Dedifferentiated amniotic fluid mesenchymal stem cell (primary cell): ENCODE measurements around the gene MYO1D.
"Not testable (repeated sequence)": the region's sequence is repeated elsewhere in the genome, so short reads cannot be mapped to it uniquely, and the experiment has no call there.

Source experiments
- DNase-seq: peaks from one replicate; pipeline ENCODE4 v3.0.0-alpha.2; 2016; ENCODE audit errors: extremely low spot score

MYO1D gene

DNA sequence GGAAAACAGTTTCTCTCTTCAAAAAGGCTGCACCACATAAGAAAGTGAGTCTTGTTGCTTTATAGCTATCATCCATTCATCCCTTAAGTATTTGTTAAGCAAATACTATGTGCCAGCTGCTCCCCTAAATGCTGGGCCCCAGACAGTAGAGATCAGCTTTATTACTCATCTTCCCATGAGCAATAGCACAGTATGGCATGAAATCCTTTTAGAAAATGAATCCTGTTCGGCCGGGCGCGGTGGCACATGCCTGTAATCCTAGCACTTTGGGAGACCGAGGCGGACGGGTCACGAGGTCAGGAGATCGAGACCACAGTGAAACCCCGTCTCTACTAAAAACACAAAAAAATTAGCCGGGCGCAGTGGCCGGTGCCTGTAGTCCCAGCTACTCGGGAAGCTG is 99.5 kb downstream of the MYO1D start:
- no peak for DNase-seq

DNA sequence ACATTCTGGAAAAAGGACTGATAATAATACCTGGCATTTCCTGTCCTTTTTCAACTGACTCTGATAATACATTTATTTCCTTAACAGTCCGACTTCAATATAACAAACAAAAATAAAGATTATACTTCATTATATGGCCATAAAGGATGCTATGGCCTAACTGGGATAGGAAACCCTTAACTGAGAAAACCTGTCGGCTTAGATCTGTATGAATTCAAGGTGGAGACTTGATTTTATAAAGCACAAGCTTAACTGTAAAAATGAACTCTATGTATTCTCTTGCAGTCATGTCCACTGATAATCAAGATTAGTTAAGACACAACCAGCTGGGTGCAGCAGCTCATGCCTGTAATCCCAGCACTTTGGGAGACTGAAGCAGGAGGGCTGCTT is 102.2 kb downstream of the MYO1D start:
- DNase-seq = no peak

DNA sequence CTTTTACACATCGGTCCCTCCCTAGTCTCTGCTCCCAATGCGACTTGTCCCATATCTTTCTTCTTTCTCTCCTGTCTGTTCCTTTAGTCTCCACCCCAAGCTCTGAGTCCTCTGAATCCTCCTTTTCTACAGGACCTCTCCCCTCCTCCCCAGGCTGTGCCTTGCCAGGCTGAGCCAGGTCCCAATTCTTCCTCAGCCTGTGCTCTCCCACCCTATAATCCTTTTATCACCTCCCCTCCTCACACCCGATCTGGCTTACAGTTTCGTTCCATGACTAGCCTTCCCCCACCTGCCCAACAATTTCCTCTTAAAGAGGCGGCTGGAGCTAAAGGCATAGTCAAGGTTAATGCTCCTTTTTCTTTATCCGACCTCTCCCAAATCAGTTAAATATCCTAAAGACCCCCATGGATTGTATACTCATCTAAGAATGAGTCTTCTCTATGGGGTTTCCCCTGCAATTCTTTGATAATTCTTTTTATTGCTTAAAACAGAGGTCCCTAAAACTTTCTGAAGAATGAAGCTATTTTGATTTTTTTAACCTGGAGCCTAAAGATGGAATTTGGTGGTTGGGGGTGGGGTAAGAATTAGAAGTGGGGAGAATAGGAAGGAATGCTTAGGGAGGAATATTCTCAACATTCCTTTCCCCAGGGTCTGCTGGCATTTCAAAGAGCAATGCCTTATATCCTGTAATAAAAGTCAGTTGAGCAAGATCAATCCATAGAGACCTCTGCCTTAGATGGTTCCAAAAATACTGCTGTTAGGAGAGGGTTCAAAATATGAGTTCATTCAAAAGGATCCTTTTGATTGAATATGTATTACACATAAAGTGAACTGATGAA is 102.8 kb downstream of the MYO1D start:
- DNase-seq = no peak

DNA sequence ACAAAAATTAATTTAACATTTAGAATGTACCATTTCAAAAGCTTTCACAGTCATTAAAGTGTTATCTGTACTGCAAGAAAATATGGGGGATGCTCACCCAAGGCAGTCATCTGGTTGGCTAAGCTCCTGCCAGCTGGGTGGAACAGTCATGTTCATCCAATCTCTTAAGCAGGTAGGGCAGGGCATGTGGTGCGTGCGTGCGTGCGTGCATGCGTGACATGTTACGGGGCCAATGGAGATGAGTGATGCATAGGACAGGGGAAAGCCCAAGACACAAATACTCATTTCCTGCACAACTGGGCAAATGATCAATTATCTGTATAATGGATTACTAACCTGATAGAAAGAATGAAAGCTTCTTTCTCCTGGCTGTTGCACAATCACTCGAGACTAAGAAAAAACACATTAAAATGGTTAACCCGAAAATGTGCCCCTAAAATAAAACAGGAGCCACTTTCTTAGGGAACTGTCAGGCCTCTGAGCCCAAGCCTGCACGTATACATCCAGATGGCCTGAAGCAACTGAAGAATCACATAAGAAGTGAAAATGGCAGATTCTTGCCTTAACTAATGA is 104.4 kb downstream of the MYO1D start:
- no peak for DNase-seq

DNA sequence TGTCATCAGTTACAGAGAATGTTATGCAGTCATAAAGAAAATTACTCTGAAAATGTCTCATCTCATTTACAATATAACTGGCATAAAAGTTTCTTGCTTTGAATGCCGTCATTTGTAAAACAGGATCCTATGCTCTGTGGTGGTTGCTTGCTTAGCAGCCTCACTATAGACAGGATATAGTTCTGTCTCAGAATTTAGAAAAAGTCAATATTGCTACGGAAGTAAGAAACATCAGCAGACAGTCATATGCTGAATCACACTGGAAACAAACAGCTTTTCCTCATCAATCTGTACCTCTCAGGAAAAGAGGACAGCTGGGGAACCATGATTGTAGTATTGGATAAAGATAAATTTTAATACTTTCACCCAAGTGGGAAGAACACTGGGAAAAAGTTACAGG is 105.5 kb downstream of the MYO1D start:
- DNase-seq = no peak

DNA sequence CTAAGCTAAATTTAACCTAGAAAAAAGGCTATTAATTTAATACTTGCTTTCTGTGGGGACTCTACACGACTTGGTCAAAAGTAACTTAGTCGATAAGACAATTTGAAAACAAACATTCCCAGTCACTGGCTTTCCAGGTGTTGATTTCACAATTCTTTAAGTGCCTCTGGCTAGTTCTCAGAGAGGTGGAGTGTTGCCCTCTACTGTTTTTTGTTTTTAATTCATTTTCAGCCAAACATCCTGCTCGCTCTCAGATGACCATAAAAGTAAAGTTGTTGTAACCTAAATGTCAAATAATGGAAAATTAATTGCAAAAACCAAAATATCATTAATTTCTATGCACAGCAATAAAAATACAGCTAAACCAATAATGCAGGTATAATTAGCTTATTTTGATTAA is 107.1 kb downstream of the MYO1D start:
- DNase-seq = no peak

DNA sequence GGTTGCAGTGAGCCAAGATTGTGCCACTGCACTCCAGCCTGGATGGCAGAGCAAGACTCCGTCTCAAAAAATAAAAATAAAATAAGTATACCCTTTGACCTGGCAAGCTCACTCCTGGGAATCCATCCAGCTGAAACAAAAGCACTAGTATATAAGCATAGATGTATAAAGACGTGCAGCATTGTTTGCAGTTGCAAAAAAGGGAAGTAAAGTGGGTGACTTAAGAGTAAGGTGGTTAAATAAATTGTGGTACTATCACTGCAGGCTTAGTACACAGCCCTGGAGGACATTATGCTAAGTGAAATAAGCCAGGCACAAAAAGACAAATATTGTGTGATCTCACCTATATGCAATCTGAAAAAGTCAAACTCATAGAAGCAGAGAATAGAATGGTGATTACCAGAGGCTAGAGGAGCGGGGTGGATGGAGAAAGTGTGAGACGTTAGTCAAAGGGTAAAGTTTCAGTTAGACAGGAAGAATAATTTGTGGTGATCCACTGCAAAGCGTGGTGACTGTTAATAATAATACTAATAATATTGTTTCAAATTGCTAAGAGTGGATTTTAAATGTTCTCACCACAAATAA is 113.0 kb downstream of the MYO1D start:
- DNase-seq = no peak

DNA sequence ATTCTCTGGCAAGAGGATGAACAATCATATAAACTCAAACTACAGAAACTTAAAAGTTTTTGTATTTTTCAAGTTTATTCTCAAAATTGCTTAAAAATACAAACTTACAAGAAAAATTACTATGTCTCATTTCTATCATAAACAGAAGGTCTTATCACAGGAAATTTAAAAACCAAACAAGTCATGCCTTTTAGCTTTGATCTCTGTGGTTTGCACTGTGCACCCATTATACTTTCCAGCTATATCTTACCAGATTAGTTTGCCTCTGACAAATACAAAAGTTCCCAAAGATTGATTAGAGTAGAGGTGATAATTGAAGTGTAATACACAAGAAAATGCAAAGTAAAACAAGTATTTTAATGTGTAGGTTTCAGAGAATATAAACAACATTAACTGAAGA is 117.4 kb downstream of the MYO1D start:
- DNase-seq = no peak

DNA sequence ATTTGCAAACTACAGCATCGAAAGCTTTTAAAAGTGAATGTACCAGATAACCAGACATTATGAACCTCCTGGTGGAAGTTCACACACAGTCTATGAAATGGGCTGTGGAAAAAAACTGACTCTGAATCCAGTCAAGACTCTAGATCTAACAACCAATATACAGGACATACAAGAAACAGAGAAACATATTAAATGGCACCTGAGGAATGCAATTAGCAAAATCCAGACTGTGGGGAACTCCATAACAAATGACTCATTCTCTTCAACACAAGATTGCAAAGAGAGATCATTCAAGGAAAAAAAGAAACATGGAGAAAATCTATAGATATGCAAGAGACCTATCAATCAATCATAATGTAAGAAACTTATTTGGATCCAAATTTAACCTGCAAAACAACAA is 119.0 kb downstream of the MYO1D start:
- no peak for DNase-seq

DNA sequence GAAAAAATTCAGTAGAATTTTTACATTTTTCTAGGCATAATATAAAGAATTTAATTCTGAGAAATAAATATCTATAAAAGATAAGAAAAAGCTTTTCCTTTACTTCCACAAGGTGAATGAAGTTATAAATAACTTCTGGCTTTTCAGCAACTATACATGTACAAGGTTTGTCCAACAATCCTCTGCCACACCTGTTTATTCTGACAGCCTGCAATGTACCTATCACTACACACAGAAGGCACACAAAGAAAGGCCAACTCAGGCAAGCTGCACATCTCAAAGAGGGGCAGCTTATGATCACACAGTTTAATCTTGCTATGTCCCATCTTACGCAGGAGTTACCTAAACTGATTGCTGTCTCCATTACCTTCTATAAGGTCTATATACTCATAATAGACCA is 120.2 kb downstream of the MYO1D start:
- no peak for DNase-seq

DNA sequence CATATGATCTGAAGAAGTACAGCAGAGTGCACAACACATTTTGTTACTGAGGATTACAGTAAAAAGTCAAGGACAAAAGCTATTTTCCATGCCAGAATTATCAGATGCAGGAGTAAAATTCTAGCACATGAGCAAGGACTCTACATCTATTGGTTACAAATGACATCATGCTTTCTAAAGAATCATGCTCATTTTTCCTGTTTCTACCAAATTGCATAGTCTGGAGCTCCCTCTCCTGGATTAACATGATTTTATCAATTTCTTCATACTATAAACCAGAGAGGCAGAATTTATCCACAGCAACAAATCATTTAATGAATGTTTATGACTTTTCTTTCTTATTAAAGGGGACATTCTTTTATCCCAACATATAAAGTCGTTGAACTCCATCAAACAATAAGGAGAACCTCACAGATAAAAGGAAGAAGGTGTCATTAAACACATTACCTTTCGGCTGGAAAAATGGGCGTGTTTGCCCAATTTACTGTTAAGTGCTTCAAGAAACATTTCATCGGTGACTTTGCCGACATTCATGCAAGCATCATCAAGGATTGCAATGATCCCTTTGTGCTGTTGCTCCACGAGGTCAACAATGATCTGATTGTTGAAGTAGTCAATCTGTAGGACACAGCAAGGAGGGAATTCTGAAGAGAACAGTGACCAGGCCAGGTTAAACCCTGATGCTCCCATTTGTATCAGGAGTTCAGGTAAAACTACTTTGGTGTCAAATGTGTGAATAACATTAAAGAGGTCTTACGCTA is 121.7 kb downstream of the MYO1D start:
- DNase-seq = peak; percentile 79

DNA sequence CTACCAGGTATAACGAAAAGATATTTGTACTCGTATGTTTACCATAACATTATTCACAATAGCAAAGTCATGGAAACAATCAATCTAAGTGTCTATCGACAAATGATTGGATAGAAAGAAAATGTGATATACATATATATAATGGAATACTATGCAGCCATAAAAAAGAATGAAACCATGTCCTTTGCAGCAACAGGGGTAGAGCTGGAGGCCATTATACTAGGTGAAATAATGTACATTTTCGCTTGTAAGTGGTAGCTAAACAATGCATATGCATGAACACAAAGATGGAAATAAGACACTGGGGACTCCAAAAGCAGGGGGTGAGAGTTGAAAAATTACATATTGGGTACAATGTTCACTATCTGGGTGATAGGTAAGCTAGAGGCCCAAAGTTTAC is 124.0 kb downstream of the MYO1D start:
- no peak for DNase-seq

GRCh38 chr17:32747856-32748255 is 129.1 kb downstream of the MYO1D start:
- no peak for DNase-seq

DNA sequence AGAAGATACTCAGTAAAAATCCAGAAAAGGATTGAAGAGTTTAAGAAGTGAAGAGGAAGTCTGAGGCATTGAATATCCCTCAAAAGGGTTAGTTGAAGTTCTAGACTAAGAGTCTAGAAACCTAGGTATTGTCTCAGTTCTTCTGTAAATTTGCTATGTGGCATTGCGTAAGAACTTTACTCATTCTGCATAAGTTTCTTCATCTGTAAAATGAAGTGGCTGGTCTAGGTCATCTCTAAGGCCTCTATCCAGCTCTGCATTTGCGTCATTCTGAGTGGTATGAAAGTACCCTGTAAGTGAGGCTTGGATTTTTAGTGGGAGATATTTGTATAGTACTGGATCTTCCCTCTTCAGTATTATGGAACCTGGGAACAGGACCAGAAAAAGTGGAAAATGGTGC is 130.2 kb downstream of the MYO1D start:
- DNase-seq = no peak

GRCh38 chr17:32746280-32746679 is 130.6 kb downstream of the MYO1D start:
- no peak for DNase-seq

- DNase-seq = no peak
Measured at GRCh38 chr17:32742681-32743538, 134.0 kb downstream of the MYO1D start.

- DNase-seq = no peak
Measured at GRCh38 chr17:32741381-32741780, 135.5 kb downstream of the MYO1D start.

- no peak for DNase-seq
Measured at GRCh38 chr17:32739722-32740121, 137.2 kb downstream of the MYO1D start.

DNA sequence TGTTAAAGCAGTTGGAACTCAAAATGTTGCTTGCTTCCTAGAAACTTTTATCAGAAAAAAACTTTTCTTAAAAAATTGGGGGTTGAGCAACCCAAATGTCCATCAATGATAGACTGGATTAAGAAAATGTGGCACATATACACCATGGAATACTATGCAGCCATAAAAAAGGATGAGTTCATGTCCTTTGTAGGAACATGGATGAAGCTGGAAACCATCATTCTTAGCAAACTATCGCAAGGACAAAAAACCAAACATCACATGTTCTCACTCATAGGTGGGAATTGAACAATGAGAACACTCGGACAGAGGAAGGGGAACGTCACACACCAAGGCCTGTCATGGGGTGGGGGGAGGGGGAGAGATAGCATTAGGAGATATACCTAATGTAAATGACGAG is 137.8 kb downstream of the MYO1D start:
- not testable (repeated sequence) for DNase-seq

DNA sequence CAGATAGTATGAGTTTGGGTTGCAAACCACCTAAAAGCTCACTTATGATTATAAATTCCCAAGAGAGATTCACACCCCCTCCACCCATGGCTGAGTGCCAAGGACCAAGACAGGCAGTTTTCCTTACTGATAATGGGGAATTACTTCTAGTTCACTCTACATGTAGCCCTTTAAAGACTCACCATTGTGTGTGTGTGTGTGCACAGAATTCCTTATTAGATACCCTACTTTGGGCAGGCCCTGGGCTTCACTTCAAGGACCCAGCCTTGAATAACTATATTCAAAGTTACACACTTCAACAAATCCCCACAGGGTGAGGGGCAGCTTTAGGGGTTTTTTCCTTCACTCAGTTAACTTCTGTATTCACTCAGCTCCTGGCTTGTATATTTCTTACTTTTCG is 143.5 kb downstream of the MYO1D start:
- no peak for DNase-seq

DNA sequence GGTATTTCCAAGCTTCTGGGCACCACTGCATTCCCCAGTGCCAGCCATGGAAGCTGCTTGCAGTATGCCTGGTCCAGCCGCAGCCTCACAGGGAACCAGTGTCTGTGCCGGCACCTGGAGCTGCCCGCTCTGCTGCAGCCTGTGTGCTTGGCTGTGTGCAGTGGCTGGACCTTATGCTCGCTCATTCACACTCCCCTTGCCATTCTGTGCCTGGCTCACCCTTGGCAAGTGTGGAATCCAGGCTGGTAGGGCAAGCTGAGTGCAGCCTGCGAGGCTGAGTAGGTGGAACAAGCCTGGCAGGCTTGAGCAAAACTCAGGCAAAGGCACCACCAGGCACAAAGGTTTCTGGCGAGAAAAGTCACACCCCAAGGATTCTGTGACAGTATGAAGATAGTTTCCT is 144.0 kb downstream of the MYO1D start:
- no peak for DNase-seq

GRCh38 chr17:32732296-32732642 is 144.7 kb downstream of the MYO1D start:
- DNase-seq = no peak
